ENCODE data around the gene TXNL4B.
"Not testable (repeated sequence)": the region's sequence is repeated elsewhere in the genome, so short reads cannot be mapped to it uniquely, and the experiment has no call there.

Gene TXNL4B

DNA sequence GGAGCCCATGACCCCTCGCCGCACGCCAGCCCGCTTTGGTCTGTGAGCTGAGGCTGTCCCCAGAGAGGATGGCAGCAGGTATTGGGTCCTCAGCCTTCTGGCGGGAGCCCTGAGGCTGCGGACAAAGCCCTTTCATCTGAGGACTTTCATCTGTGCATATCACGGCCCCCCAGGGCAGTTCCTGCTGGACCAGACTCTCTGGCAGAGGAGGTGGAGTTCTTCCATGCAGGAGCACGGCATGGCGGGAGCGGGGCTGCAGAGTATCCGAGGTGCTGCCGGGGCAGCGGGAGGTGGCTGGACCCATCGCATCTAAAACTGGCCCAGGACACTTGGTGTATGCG, 19.0 kb upstream of the TXNL4B start:
- no peak for DNase-seq (ENCODE audit: low read depth)

- DNase-seq (ENCODE audit: low read depth) = no peak
Measured at GRCh38 chr16:72111657-72112451, 18.4 kb upstream of the TXNL4B start.

- DNase-seq (ENCODE audit: low read depth) = no peak
Measured at GRCh38 chr16:72110662-72111615, 17.5 kb upstream of the TXNL4B start.

- DNase-seq (ENCODE audit: low read depth) = no peak
Measured at GRCh38 chr16:72109966-72110530, 16.6 kb upstream of the TXNL4B start.

DNA sequence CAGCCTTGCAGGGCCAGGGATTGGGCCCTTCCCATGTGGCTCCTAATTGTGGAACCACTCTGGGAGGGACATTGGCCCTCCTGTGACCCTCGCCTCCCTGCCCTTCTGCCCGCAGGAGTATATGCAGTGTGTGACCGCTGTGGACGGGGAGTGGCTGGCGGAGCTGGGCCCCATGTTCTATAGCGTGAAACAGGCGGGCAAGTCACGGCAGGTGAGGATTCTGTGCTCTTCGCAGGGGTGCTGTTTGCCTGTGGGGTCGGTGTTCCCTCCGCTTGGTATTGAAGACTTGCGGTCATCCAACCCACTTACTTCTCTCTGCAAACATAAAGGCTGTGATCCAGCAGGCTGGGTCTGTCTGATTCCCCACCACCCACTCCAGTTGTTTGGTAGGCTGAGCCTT, 15.9 kb upstream of the TXNL4B start:
- no peak for DNase-seq (ENCODE audit: low read depth)

DNA sequence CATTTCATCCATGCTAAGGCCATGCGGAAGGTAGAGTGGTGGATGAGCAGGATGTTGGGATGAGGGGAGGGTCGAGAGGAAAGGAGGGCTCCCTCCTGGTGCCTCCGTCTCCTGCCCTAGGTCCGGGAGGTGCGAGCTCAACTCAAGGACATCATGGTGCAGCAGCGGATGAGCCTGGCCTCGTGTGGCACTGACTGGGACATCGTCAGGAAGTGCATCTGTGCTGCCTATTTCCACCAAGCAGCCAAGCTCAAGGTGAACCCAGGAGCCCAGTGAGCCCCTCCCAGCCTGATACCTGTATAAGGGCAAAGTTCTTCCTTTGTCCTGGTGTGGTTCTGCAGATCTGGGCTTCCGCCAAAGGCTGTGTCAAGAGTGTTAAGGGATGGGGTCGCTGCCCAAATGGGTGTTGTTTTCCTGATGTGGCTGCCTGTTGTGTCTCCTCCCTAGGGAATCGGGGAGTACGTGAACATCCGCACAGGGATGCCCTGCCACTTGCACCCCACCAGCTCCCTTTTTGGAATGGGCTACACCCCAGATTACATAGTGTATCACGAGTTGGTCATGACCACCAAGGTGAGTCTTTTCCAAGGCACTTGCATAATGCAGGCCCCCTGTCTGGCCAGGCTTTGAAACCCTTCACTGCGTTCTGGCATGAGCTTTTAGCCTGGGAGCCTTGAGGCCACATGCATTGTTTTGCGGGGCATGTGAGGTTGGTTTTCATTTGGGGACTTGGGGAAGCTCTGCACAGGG, 15.1 kb upstream of the TXNL4B start:
- no peak for DNase-seq (ENCODE audit: low read depth)

- DNase-seq (ENCODE audit: low read depth) = no peak
Measured at GRCh38 chr16:72107371-72107770, 14.0 kb upstream of the TXNL4B start.

DNA sequence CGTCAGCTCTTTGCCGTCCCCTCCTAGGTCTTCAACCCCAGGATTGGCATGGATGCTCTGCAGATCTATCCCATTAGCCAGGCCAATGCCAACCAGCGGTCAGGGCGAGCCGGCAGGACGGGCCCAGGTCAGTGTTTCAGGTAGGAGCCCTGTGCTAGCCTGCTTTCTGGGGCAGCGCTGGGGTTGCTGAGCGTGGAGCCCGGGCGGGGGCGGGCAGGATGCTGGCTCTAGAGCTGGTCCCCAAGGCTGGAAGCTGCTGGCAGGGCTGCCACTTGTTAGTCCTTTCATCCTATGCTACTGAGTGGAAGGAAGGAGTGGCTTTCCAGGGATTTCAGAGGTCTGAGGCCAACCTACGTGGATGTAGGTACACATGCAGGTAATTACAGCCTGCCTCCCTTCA, 12.6 kb upstream of the TXNL4B start:
- no peak for DNase-seq (ENCODE audit: low read depth)

DNA sequence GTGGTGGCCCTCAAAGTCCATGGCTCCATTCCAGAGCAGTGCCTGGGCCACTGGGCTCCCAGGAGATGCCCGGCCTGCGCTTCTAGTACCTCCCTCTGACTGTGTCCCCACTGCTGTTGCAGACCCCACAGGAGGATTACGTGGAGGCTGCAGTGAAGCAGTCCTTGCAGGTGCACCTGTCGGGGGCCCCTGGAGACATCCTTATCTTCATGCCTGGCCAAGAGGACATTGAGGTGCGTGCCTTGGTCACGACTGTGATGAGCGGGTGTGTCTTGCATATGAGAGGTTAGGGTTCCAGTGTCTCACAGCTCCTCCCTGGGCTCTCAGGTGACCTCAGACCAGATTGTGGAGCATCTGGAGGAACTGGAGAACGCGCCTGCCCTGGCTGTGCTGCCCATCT, 11.5 kb upstream of the TXNL4B start:
- no peak for DNase-seq (ENCODE audit: low read depth)

GRCh38 chr16:72101195-72101594, 7.8 kb upstream of the TXNL4B start:
- DNase-seq (ENCODE audit: low read depth) = no peak

DNA sequence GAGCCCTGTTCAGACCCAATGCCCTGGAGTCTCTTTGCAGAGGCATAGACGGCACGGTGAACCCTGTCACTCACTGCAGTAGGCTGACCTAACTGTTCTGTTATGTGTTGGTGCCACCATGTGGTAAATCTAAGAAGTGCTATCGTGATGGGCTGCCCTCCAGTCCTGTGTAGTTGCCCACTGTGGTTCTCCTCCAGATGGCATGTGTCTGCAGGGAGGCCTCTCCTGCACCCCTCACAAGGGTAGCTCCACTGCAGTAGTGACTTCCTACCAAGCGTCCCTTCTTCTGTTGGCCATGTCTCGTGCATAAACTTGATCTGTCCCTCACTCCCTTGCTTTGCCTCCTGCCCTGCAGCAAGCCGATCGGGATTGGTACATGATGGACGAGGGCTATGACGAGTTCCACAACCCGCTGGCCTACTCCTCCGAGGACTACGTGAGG, 6.0 kb upstream of the TXNL4B start:
- DNase-seq (ENCODE audit: low read depth) = peak; percentile 13

DNA sequence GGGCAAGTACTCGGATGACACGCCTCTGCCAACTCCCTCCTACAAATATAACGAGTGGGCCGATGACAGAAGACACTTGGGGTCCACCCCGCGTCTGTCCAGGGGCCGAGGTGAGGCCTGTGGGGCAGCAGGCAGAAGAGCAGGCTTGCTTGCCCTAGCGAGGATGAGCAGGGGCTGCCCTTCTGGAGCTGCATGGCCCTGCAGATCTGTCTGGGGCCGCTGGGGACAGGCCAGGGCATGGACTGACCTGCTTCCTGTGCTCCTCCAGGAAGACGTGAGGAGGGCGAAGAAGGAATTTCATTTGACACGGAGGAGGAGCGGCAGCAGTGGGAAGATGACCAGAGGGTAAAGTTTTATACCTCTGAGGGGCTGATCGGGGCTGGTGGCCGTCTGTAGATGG, 5.5 kb upstream of the TXNL4B start:
- DNase-seq (ENCODE audit: low read depth) = no peak

- DNase-seq (ENCODE audit: low read depth) = no peak
Measured at GRCh38 chr16:72094266-72094610, 818 bp upstream of the TXNL4B start.

- peak; percentile 32 for DNase-seq (ENCODE audit: low read depth)
Measured at GRCh38 chr16:72092832-72093447, 480 bp downstream of the TXNL4B start.

DNA sequence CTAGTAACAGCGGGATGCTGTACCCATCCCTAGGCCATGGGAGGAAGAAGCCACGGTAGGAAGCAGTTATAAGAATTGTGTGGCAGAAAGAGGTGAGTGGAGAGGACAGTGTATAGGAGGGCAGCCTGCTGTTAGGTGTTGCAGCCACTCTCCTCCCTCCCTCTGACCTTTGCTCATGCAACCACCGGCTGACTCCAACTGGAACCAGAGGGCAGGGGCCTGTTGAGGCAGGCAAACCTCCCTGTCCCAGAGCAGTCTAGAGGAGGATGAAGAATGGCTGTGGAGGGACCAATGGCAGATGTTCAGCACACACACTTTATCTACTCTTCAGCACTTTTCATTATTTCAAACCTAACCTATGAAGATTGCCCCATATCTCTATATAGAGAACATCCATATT, 2.2 kb downstream of the TXNL4B start:
- DNase-seq (ENCODE audit: low read depth) = no peak

- no peak for DNase-seq (ENCODE audit: low read depth)
Measured at GRCh38 chr16:72085002-72085401, 8.4 kb downstream of the TXNL4B start.

GRCh38 chr16:72084445-72084844, 9.0 kb downstream of the TXNL4B start:
- DNase-seq (ENCODE audit: low read depth) = no peak

- DNase-seq (ENCODE audit: low read depth) = no peak
Measured at GRCh38 chr16:72083778-72084404, 9.5 kb downstream of the TXNL4B start.

DNA sequence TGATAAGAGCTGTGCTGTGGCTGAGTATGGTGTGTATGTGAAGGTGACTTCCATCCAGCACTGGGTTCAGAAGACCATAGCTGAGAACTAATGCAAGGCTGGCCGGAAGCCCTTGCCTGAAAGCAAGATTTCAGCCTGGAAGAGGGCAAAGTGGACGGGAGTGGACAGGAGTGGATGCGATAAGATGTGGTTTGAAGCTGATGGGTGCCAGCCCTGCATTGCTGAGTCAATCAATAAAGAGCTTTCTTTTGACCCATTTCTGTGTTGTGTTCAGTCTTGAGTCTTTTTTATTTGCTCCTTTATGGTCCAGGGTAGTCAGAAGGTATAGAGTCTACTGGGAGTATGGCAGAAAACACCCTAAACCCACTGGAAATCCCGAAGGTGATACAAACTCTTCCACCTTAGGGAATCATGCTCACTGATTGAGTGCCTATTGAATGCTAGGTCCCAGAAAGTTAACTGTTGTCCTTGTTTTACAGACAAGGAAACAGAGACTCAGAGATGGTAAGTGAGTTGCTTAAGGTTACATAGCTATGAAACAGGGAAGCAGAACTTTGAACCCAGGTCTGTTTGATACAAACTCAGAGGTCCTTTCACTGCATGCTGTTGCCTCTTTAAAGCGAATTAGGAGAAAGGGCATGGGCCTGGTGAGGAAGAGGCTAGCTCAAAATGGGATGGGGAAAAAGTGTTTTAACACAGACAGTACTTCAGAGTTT, 16.3 kb downstream of the TXNL4B start:
- not testable (repeated sequence) for DNase-seq (ENCODE audit: low read depth)

GRCh38 chr16:72075067-72075466, 18.4 kb downstream of the TXNL4B start:
- not testable (repeated sequence) for DNase-seq (ENCODE audit: low read depth)
